Measurements from ENCODE around the gene WNT3A.

Gene WNT3A

GRCh38 chr1:228000836-228001563 lies 5.8 kb upstream of the WNT3A start:
- 87% methylated on average over 13 of the region's 13 CpGs for WGBS
- H3K36me3 ChIP-seq (ENCODE audit: insufficient read depth, low read length), result no peaks in the 10 kb centered on the region
- H3K27me3 ChIP-seq (ENCODE audit: insufficient read depth, low read length), result peaks cover 70% of the 10 kb centered on the region
- H3K4me1 ChIP-seq (ENCODE audit: insufficient read depth, low read length), result peaks cover 10% of the 10 kb centered on the region; the same call in 1 of the 2 replicates
- H3K9ac ChIP-seq (ENCODE audit: low read depth, low read length), result no peak overlapping the region
- no peak overlapping the region for H3K4me3 ChIP-seq (ENCODE audit: low read length)
- H3K27ac ChIP-seq (ENCODE audit: low read depth, low read length), result no peak overlapping the region
- peaks cover 12% of the 10 kb centered on the region; the same call in 1 of the 2 replicates for H3K9me3 ChIP-seq (ENCODE audit: insufficient read depth, low read depth, low read length)

DNA sequence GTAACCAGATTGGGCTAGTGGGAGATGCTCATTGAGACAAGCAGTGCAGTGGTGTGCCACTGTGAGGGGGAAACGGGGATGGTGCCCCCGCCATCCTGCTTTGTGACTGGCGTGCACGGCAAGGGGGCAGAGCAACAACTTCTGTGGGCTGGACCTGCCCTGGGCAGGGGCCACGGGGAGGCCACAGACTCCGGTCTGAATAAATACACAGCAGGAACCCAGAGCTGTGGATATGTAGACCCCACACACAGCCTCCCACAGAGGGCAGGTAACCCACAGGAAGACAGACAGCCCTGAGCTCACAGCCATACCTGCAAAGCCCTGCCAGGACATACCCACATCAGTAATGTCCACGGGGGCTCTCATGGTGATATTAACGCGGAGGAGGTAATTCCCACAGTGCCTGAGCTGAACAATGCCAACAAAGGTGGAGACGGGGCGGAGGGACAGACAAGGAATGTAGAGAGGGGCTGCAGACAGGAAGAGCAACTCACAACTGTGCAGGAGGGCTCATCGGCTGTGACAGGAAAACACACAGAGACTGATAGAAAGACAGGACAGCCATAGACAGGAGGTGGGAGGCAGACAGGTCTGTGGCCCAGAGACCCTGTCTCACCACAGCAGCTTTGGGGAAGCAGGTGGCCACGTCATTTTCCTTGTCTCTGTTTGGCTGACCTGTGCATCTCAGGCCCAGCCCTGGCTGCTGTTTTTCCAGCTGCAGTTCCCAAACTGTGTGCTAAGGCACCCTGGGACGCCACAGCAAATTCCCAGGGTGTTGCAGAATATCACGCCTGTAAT lies 4.9 kb upstream of the WNT3A start:
- H3K4me3 ChIP-seq (ENCODE audit: low read length), result no peak overlapping the region
- peaks cover 10% of the 10 kb centered on the region; the same call in 1 of the 2 replicates for H3K4me1 ChIP-seq (ENCODE audit: insufficient read depth, low read length)
- H3K9me3 ChIP-seq (ENCODE audit: insufficient read depth, low read depth, low read length), result peaks cover 7% of the 10 kb centered on the region; the same call in 1 of the 2 replicates
- no peak overlapping the region for H3K9ac ChIP-seq (ENCODE audit: low read depth, low read length)
- no peak overlapping the region for H3K27ac ChIP-seq (ENCODE audit: low read depth, low read length)
- H3K27me3 ChIP-seq (ENCODE audit: insufficient read depth, low read length), result peaks cover 78% of the 10 kb centered on the region
- WGBS, result 87% methylated on average over 15 of the region's 15 CpGs
- no peaks in the 10 kb centered on the region for H3K36me3 ChIP-seq (ENCODE audit: insufficient read depth, low read length)

DNA sequence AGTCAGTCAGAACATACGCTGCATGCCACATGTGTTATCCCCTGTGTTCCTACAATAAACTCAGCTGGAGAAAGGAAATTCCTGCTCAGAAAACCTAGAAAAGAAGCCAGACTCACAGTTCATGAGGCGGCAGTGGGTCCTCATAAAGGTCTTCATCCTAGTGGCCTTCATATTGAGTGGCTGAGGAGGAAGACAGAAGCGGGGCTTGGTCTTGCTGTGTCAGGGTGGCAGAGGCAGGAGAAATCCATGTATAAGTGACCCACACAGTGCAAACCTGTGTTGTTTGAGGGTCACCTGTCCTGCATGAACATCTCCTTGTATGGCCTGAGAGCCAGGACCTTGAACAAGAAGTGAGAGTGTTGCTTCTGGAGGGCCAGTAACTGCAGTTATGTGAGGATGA lies 4.0 kb upstream of the WNT3A start:
- Histone ChIP-seq H3K27me3 (ENCODE audit: insufficient read depth, low read length) (peaks cover 84% of the 10 kb centered on the region), H3K27ac (ENCODE audit: low read depth, low read length) (no peak overlapping the region), H3K9me3 (ENCODE audit: insufficient read depth, low read depth, low read length) (no peaks in the 10 kb centered on the region), H3K4me3 (ENCODE audit: low read length) (no peak overlapping the region), H3K9ac (ENCODE audit: low read depth, low read length) (no peak overlapping the region), H3K4me1 (ENCODE audit: insufficient read depth, low read length) (peaks cover 10% of the 10 kb centered on the region; the same call in 1 of the 2 replicates), H3K36me3 (ENCODE audit: insufficient read depth, low read length) (no peaks in the 10 kb centered on the region)
- WGBS, result 92% methylated on average over 3 of the region's 3 CpGs

- WGBS, result 63% methylated on average over 14 of the region's 14 CpGs
- Histone ChIP-seq H3K4me1 (ENCODE audit: insufficient read depth, low read length) (peaks cover 10% of the 10 kb centered on the region; the same call in 1 of the 2 replicates), H3K36me3 (ENCODE audit: insufficient read depth, low read length) (no peaks in the 10 kb centered on the region), H3K9me3 (ENCODE audit: insufficient read depth, low read depth, low read length) (no peaks in the 10 kb centered on the region), H3K27ac (ENCODE audit: low read depth, low read length) (no peak overlapping the region), H3K27me3 (ENCODE audit: insufficient read depth, low read length) (peaks cover 88% of the 10 kb centered on the region), H3K4me3 (ENCODE audit: low read length) (no peak overlapping the region), H3K9ac (ENCODE audit: low read depth, low read length) (no peak overlapping the region)
Observed at GRCh38 chr1:228003461-228004330, 3.1 kb upstream of the WNT3A start.

GRCh38 chr1:228004331-228004855 lies 2.4 kb upstream of the WNT3A start:
- no peak overlapping the region for H3K9ac ChIP-seq (ENCODE audit: low read depth, low read length)
- peaks cover 10% of the 10 kb centered on the region; the same call in 1 of the 2 replicates for H3K4me1 ChIP-seq (ENCODE audit: insufficient read depth, low read length)
- no peaks in the 10 kb centered on the region for H3K36me3 ChIP-seq (ENCODE audit: insufficient read depth, low read length)
- H3K27me3 ChIP-seq (ENCODE audit: insufficient read depth, low read length), result peaks cover 95% of the 10 kb centered on the region
- WGBS, result 23% methylated on average over 12 of the region's 12 CpGs
- no peak overlapping the region for H3K4me3 ChIP-seq (ENCODE audit: low read length)
- H3K27ac ChIP-seq (ENCODE audit: low read depth, low read length), result no peak overlapping the region
- H3K9me3 ChIP-seq (ENCODE audit: insufficient read depth, low read depth, low read length), result no peaks in the 10 kb centered on the region

DNA sequence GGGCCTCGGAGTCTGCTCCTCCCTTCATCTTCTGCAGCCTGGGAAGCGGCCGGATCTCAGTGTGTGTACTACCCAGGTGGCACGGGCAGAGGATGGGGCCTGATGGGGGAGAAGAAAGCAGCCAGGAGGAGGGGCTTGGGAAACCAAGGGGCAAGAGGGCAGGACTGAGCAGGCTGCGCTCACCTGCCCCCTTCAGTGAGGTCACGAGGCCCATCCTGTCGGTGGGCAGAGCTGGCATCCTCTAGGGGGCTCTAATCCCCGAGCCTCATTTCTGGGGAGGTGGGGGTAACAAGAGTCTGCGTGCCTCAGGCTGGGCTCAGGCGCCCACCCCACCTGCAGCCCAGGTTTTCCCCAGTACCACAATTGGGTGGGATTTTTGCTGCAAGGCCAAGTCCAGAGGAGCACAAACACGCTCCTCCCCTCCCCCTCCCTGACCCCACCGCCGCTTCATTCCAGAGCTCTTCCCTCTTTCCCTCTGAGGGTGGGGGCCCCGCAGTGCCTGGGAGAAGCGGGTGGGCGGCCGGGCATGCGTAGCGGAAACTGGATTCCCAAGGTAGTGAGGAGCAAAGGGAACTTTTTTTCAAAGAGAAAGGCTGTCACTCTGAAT lies 1.8 kb upstream of the WNT3A start:
- peak overlapping the region; percentile 22; the same call in 1 of the 2 replicates for H3K4me3 ChIP-seq (ENCODE audit: low read length)
- no peak overlapping the region for H3K9ac ChIP-seq (ENCODE audit: low read depth, low read length)
- no peaks in the 10 kb centered on the region for H3K36me3 ChIP-seq (ENCODE audit: insufficient read depth, low read length)
- H3K4me1 ChIP-seq (ENCODE audit: insufficient read depth, low read length), result peaks cover 10% of the 10 kb centered on the region; the same call in 1 of the 2 replicates
- peaks cover 98% of the 10 kb centered on the region for H3K27me3 ChIP-seq (ENCODE audit: insufficient read depth, low read length)
- 10% methylated on average over 19 of the region's 19 CpGs for WGBS
- H3K27ac ChIP-seq (ENCODE audit: low read depth, low read length), result no peak overlapping the region
- no peaks in the 10 kb centered on the region for H3K9me3 ChIP-seq (ENCODE audit: insufficient read depth, low read depth, low read length)

- WGBS, result 4% methylated on average over 13 of the region's 13 CpGs
- peak overlapping the region; percentile 22; the same call in 1 of the 2 replicates for H3K4me3 ChIP-seq (ENCODE audit: low read length)
- no peak overlapping the region for H3K27ac ChIP-seq (ENCODE audit: low read depth, low read length)
- no peak overlapping the region for H3K9ac ChIP-seq (ENCODE audit: low read depth, low read length)
- H3K27me3 ChIP-seq (ENCODE audit: insufficient read depth, low read length), result peaks cover 98% of the 10 kb centered on the region
- peaks cover 10% of the 10 kb centered on the region; the same call in 1 of the 2 replicates for H3K4me1 ChIP-seq (ENCODE audit: insufficient read depth, low read length)
- H3K36me3 ChIP-seq (ENCODE audit: insufficient read depth, low read length), result no peaks in the 10 kb centered on the region
- H3K9me3 ChIP-seq (ENCODE audit: insufficient read depth, low read depth, low read length), result no peaks in the 10 kb centered on the region
Observed at GRCh38 chr1:228005511-228006033, 1.2 kb upstream of the WNT3A start.

- 3% methylated on average over 52 of the region's 52 CpGs for WGBS
- no peak overlapping the region for H3K27ac ChIP-seq (ENCODE audit: low read depth, low read length)
Observed at GRCh38 chr1:228006034-228006785, 588 bp upstream of the WNT3A start.

GRCh38 chr1:228007049-228007800 lies 427 bp downstream of the WNT3A start:
- WGBS, result 2% methylated on average over 77 of the region's 77 CpGs
- peak overlapping the region; percentile 43 for H3K4me3 ChIP-seq (ENCODE audit: low read length)

More at GRCh38 chr1:228006034-228006785, 588 bp upstream of the WNT3A start:
- Histone ChIP-seq H3K4me3 (ENCODE audit: low read length) (peak overlapping the region; percentile 44), H3K4me1 (ENCODE audit: insufficient read depth, low read length) (peaks cover 10% of the 10 kb centered on the region; the same call in 1 of the 2 replicates), H3K27me3 (ENCODE audit: insufficient read depth, low read length) (peaks cover 98% of the 10 kb centered on the region), H3K36me3 (ENCODE audit: insufficient read depth, low read length) (no peaks in the 10 kb centered on the region), H3K9me3 (ENCODE audit: insufficient read depth, low read depth, low read length) (no peaks in the 10 kb centered on the region), H3K9ac (ENCODE audit: low read depth, low read length) (no peak overlapping the region)

More at GRCh38 chr1:228007049-228007800, 427 bp downstream of the WNT3A start:
- Histone ChIP-seq H3K27ac (ENCODE audit: low read depth, low read length) (no peak overlapping the region), H3K36me3 (ENCODE audit: insufficient read depth, low read length) (no peaks in the 10 kb centered on the region), H3K9me3 (ENCODE audit: insufficient read depth, low read depth, low read length) (no peaks in the 10 kb centered on the region), H3K27me3 (ENCODE audit: insufficient read depth, low read length) (peaks cover 98% of the 10 kb centered on the region), H3K9ac (ENCODE audit: low read depth, low read length) (no peak overlapping the region), H3K4me1 (ENCODE audit: insufficient read depth, low read length) (peaks cover 10% of the 10 kb centered on the region; the same call in 1 of the 2 replicates)

Data from HUES64 (cell line).